ENCODE data around the gene NR3C1.

GRCh38 chr5:143268388-143268787 lies 135.1 kb downstream of the NR3C1 start:
- TF ChIP-seq EP300 (IDR thresholded peaks at IDR 0.05) (no peak), POLR2A (IDR thresholded peaks at IDR 0.05) (no peak), CTCF (IDR thresholded peaks at IDR 0.05) (no peak), POLR2AphosphoS5 (IDR thresholded peaks at IDR 0.05) (no peak)

Measured in sigmoid colon (tissue), 4 donors.